ENCODE measurements around the gene CACNA1B.
"Not testable (repeated sequence)": the region's sequence is repeated elsewhere in the genome, so short reads cannot be mapped to it uniquely, and the experiment has no call there.

The CACNA1B gene

DNA sequence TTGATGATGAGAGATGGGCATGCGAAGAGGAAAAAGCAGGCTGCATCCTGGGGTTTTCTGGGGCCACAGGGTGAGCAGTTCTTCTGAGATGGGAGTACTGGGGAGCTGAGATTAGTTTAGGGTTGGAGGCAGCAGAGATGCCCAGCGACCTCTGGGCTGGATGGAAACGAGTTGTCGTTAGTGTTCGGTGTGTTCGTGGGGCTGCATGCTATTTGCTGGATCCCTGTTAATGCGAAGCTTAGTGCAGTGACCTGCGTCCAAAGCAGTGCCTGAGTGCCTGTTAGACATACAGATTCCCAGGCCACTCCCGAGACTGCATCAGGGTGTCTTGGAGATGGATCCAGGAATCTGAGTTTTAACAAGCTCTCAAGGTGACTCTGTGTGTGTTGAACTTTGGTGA is 201.3 kb downstream of the CACNA1B start:
- no peak for DNase-seq

DNA sequence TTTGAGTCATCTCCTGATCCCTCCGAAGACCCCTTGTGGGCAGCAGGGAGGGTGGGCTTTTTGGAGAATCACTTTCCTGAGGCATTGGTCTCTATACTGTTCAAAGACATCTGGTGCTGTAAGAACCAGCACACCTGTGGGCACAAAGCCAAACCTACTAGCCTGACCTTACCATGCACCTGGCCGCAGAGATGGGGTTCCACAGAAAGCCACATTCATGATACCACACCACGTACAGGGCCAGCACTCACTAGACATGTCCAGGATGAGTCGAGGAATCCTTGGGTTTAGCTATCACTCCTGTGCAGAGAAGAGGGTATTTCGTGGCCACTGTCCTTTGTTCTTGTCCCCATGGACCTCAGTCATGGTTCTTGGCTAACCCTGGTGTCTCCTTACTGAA is 203.4 kb downstream of the CACNA1B start:
- DNase-seq = no peak

DNA sequence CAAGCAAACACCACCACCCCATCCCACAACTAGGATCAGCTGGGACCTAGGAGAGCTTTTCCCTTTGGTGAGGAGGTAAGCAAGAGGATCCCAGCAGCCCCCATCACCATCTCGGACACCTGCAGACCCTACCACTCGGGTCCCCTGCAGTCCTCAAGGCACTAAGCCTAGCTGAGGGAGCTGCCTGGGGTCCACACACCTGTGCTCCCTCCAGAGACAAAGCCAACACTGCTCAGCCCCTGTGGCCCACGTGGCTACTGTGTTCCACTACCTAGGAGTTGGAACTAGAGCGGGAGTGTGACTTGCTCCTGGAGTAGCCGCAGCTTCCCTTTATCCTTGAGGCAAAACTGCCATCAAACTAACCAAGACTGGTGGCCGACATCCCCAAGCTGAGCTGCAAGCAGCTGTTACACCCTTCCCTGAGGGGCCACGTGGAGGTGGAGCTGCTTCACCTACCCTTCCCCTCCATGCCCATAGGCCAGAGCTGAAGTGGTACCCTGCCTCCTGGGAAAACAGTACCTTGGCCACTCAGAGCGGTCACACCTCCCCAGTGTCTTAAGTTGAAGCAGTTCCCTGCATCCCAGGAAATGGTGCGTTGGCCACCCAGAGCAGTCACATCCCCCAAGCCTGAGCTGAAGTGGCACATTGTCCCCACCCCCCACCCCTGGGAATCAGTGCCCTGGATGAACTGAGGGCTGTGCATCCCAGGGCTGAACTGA is 205.5 kb downstream of the CACNA1B start:
- no peak for DNase-seq

DNA sequence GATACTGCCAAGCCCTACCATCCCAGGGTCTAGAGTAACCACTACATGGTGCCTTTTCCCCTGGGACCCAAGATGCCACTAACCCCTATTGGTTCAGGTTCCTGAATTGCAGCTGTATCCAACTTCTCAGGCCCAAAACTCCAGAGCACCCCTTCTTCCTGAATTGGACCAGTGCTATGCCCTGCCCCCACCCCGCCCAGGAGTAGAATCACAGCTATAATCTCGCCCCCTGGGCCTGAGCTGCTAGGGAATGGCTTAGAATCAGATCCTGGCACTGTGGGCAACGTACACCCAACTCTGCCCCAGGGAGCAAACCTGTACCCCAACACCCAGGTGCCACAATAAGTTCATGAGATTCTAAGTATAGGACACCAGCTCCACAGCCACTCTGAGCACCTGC is 206.3 kb downstream of the CACNA1B start:
- DNase-seq = no peak

DNA sequence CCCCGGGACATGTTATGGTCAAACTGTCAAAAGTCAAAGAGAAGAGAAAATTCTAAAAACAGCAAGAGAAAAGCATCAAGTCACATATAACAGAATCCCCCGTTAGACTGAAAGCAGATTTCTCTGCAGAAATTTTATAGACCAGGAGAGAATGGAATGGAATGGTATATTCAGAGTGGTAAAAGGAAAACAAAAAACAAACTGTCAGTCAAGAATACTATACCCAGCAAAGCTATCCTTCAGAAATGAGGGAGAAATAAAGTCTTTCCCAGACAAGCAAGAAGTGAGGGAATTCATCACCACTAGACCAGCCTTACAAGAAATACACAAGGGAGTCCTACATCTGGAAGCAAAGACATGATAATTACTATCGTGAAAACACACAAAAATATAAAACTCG is 208.0 kb downstream of the CACNA1B start:
- DNase-seq = no peak

DNA sequence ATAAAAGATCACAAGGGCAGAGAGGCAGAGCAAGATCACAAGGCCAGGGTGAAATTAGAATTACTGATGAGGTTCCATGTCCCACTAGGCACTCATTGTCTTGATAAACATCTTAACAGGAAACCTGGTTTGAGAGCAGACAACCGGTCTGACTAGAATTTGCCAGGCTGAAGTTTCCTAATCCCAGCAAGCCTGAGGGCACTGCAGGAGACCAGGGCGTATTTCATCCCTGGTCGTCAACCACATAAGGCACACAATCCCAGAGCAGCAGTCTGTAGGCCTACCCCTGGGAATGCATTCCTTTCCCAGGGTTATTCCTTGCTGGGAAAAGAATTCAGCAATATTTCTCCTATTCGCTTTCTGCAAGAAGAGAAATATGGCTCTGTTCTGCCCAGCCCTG is 214.5 kb downstream of the CACNA1B start:
- DNase-seq = not testable (repeated sequence)

DNA sequence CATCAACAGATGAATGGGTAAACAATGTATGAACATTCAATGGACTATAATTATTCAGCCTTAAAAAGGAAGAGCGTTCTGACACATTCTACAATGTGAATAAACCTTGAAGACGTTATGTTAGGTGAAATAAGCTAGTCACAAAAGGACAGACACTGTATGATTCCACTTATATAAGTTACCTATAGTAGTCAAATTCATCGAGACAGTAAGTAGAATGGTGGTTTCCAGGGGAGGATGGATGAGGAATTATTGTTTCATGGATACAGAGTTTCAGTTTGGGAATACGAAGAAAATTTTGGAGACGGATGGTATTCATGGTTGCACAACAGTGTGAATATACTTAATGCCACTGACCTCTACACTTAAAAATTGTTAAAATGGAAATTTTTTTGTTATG is 216.4 kb downstream of the CACNA1B start:
- no peak for DNase-seq

DNA sequence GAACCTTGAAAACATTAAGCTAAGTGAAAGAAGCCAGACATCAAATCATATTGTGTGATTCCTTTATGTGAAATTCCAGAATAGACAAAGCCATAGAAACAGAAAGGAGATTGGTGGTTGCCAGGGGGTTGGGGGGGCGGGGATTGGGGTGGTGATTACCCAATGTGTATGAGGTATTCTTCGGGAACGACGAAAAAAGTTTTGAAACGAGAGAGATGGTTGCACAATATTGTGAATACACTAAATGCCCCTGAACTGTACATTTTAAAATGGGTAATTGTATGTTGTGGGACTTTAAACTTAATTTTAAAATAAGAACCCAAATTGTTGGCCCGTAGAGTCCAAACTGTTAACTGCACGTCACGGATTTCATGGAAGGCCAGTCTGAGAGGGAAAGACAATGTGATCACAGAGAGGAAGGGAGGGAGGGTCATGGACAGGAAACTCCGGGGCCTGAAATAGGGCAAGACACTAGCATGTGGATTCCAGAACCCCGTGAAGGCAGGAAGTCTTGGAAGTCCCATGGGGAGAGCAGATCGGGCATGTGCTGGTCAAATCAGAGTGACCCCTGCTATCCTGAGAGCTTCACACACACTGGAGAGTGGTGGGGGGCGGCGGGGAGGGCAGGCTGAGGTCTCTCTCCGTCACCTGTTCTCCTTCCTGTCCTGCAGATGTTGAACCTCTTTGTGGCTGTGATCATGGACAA is 218.4 kb downstream of the CACNA1B start:
- no peak for DNase-seq

DNA sequence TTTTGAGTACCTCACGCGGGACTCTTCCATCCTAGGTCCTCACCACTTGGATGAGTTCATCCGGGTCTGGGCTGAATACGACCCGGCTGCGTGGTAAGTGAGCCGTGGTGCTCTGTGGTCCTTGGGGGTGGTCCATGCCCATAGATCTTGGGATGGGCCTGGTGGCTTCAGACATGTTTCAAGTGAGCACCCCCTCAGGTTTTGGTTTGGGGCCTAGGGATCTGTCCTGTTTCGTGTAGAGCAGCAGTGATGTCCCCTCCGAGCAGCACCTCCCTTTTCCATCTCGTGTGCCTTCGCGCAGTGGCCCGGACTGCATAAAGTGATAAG is 218.9 kb downstream of the CACNA1B start:
- DNase-seq = no peak

DNA sequence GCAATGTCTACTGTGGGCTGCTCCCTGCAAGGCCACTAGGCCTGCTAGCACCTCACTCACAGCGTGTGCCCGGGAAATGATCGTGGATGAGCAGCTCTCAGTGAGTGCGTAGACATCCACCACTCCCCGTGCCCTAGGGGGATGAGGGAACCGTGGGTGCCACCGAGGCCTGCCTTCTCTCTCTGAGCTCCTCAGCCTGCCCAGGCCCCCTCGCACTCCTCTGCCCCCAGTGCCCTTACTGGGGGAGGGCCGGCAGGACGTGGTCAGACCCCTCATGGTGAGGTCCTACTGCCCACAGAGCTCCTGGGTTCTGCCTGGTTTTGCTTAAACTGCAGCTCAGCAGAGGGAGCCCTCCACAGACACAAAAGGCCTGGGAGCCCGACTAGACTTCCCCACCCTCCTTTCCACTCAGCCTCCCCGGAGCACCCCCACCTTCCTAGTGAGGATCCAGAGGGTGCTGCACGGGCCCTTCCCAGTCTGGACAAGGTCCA is 220.0 kb downstream of the CACNA1B start:
- DNase-seq = no peak

DNA sequence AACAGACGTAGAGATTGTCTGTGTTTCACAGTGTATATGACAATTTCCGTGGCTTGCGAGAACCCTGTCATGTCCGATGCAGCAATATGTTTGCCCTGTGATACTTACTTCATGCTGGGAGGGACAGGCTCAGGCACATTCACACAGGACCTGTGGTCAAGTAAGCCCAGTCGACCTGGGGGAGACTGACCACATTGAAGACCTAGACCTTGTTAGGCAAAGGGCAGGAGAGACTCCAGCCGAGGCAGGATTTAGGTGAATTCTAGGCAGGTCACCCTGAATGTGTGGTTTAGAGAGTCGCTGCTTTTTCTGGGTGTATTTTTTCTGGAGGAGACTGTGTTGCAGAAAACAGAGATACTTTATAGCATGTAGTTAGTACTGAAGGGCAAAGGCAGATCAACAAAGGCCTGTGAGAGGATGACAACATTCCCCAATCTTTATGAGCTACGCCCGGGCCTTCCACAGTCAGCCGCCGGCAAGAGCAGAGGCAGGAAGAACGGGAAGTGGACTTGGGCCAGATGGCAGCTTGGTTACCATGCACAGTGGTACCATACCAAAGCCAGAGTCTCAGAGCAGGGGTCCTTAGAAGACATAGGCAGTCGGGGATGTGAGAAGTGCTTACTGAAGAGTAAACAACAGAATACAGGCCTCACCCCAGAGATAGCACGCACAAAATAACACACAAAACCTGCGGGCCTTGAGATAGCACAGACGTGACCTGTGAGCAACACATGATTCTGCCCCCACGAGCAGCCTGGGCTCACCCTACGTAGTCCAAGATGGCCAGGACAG is 220.7 kb downstream of the CACNA1B start:
- no peak for DNase-seq

DNA sequence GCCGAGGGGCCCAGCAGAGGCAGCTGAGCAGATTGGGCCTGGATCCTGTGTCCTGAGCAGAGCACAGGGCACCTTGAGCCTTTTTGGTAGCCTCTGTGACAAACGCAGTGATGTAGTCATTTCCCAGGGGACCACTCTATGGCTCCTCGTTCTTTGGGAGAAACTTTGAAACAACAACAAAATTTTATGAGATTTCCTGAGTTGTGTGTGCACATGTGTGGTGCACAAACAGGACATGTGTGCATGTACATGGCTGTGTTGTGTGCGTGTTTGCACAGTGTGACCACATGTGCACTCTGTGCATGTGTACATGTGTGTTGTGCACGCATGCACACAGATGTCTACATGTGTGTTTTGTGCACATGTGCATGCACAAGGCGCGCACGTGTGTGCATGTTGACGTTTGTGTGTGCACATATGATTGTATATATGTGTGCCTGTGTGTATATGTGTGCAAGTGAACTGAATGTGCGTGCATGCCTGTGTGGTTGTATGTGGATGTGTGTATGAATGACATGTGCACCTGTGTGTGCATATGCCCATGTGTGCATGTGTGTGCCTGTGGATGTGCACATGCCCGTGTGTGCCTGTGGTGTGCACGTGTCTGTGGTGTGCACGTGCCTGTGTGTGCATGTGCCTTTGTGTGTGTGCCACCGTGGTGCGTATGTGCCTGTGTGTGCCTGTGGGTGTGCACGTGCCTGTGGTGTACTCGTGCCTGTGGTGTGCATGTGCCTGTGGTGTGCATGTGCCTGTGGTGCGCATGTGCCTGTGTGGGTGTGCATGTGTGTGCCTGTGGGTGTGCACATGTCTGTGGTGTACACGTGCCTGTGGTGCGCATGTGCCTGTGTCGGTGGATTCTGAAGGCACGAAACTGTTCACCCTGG is 221.6 kb downstream of the CACNA1B start:
- DNase-seq = no peak

DNA sequence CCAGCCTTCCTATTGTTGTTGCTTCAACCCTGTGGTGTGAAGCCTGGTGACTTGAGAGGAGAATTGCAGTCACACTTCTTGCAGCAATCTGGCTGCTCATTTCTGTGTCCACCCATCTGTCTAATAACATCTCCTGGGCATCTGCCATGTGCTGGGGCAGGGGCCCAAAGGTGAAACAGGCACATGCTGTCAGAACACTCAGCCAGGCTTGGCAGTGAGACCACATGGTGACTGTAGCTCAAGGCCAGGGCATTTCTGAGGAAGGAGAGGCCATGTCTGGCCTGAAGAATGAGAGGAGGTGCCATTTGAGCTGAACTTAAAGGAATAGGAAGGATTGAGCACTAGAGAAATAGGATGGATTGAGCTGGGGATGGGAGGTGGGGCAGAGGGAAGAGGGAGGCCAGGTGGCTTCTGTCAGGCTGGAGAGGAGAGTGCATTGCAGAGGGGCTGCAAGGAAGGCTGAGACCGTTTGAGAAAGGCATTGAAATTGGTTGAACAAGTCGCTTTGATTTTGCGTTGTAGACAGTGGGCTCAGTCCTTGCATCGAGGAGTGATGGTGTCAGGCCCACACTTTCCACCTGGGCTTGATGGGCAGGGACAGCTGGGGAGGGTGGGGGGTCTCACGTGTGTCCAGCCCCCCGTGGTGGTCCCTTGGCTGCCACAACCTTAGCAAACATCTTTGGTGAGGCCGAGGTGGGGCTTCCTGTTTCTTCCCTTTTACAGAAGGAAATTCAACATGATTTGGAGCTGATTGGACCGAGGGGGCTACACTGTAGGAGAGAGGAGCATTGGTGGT is 222.4 kb downstream of the CACNA1B start:
- no peak for DNase-seq

DNA sequence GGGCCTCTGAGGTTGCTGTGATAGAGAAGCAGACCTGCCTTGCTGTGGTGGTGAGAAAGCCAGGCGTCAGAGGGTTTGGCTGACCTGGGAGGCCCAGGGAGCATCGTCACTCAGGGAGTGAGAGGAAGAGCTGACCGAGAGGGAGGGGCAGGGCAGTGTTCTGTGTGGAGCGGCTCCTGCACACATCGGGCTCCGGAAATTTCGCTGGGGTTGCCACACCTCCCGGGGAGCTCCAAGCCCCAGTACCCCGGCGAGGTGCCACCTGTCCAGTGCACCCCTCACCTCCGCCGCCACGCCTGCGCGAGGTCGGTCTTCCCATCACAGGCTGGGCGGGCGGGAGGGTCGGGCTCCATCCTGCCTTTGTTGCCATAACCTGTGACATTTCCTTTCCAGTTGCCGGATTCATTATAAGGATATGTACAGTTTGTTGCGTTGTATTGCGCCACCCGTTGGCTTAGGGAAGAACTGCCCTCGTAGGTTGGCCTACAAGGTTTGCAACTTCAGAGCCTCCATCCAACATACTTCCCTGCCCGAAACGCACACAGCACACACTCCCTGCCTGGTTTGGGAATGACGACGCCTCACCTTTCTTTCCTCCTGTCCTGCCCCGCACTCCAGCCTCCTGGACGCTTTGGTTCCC is 223.2 kb downstream of the CACNA1B start:
- no peak for DNase-seq

DNA sequence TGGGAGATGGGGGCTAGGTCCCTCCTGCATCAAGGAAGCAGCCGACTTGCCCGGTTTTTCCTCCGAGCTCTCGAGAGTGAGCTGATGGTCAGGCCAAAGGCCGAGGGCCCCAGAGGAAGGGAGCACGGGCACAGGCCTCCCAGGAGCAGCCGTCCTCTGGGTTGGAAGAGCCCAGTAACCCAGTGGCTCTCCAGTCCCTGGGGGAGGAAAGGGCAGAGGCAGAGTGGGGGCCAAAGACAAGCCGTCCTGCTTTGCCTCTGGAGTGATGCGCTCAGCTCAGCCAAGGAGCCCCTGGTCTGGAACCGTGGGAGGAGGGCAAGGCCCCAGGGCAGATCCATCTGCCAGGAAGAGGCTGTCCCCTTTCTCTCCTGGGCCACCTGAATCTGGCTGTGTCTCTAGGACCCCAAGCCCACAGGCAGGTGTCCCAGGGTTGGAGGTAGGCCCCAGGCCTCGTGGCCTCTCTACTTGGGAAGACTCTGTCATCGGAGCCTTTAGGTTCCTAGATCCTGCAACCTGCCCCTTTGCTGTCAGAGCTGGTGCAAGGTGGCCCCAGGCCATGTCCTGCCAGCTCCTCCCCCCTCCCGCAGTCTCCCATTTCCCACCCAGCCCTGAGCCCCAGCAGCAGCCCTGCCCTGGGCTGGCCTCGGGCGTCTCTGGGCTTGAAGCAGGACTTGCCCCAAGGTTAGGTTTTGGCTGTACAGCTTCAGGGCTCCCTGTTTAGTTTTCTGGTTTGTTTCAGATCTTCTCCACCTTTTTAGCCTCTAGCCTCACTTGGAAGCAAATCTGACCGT is 224.1 kb downstream of the CACNA1B start:
- DNase-seq = no peak

DNA sequence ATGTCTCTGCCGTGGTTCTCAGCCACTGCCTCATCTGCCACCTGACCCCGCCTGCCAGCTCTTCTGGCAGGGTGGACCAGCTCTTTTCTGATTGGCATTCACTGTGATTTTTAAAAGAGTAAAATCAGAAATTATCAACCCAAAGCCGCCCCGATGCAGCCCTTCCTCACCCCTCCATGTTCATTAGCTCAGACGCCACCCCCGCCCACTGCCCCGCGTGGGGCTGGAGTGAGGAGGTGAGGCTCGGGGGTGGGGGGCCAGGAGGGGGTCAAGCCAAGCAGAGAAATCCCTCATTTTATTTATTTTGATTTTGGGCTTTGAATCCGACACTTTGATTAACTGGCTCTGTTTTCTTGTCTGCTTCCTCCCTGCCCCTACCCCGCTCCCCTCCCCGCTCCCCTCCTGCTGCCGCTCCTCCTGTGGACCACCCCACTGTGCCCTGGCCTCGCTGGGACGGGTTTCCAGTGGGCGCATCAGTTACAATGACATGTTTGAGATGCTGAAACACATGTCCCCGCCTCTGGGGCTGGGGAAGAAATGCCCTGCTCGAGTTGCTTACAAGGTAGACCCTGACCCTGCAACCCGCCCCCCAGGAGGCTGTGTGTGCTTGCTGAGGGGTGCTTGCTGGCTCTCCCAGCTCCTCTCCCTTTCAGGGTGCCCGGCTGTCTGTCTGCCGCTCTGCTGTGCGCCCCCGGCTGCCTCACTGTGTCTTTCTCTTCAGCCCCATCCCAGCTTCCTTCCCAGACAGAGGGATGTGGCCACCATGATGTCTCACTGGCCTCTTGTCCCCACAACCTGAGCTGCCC is 224.9 kb downstream of the CACNA1B start:
- DNase-seq = no peak

DNA sequence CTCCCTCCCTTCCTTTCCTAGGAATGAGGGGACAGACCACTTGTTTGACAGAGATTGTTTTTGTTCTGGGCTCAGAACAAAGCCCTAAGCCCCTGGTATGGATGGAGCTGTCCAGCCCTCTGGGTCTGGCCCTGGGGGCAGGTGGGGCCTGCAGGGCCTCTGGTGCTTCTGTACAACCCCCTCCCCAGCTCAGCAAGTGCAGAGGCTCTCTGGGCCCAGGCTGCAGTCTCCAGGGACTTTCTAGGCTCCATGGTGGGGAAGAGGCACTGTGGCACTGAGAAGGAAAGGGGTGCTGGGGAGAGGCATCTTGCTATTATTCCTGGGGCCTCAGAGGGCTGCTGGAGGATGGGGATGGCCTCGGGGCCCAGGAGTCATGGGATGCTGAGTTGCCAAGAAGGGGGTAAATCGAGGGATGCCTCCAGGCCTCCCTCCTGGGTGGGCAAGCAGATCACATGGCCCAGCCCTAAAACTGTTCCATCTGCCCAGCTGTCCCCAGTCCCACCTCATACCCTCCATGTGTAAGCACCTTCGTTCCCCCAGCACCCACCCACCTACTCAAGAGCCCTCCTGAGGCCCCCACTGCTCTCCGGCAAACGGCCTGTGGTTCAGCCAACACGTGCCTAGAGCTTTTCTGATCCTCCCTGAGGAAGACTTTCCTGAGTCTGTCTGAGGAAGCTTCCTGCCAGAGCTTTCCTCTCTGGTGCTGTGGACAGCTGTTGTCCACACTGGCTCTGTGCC is 225.7 kb downstream of the CACNA1B start:
- no peak for DNase-seq

DNA sequence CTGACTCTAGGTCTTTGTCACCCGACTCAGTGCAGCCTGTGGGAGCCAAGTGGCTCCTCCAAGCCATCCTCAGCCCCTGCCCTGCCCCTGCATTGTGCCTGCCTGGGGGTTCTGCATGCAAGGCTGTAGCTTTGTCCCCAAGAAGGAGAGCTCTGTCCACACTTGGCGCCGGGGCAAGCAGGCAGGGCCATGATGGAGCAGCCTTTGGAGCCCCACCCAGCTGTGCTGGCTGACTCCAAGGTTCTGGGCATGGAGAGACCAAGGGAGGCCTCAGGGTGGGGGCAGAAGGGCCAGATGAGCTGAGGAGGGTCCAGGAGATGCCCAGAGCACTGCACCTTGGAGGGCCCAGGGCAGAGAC is 226.2 kb downstream of the CACNA1B start:
- no peak for DNase-seq
